ENCODE results near the gene MPC1.

Gene MPC1

DNA sequence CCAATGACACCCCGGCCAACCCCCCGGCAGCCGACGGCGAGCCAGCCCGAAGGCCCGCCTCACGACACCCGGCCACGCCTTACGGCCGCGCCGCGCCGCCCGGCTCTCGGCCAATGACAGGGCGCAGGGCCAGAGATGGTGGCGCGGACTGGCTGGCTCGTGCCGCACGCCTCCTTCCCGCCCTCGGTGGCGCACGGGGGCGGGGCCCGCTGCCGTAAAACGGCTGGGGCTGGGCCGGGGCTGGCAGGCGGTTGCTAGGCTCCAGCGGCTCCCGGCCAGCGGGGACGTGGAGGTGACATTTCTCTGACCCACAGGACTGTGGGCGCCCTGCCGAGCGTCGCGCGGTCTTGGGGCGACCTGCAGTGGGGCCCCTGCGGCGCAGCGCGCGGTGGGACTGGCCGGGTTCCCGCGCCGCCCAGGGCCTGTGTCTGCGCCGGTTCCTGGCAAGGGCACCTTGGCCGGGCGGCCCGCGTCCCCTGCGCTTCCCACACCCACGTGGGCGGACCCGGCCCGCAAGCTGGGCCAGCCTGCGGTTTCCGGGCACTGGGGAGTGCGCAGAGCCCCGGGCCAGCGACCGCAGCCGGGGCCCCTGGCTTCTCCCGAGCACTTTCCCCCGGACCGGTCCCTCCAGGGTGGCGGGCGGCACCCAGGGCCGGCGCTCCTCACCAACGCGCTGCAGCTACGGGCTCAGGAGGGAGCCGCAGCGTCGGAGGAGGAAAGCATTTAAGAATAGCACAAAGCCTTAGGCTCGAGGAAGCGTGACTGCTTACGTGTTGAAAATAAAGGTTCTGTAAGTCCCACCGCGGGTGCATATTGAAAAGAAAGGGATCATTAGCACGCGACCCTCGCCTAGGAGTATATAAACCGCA is at the start of gene MPC1:
TSS of gene MPC1 (minus strand) at position 8 of the 869 bp plus-strand sequence. CDS start 64 bp downstream, outside the sequence.
- peak; percentile 96 for DNase-seq

DNA sequence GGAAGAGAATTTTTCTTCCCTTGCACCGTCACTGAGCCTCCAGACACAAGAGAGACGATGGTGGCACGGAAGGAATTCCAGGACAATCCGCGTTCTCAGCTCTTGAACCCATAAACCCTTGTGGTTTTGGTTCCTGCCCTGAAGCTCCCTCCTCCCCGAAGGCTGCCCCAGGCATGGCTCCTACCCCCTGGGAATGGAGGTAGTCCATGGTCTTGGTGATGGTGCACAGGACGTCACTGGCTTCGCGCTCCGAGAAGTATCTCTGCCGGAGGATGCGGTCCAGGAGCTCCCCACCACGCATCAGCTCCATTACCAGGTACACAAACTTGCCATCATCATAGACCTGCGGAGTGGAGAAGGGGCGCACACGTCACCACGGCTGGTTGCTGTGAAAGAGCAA is 47.5 kb upstream of the MPC1 start:
- no peak for DNase-seq

GRCh38 chr6:166424431-166424830 is 41.7 kb upstream of the MPC1 start:
- DNase-seq: no peak

DNA sequence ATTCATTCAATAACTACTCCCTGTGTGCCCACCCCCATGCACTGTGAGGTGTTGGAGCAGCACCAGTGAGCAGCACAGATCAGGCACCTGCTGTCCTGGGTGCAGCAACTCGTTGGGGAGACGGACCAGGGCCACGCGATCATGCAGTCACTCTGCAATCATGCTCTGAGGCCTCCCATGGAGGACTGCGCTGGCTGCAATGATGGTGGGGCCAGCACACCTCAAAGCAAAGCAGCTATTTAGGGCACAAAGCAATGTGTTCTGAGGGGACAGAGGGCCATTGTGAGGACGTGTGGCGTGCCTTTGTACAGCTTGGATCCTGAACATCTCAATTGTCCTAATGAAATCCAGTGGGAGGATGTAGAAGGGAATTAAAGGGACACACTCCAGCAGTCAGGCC is 41.0 kb upstream of the MPC1 start:
- DNase-seq: no peak

DNA sequence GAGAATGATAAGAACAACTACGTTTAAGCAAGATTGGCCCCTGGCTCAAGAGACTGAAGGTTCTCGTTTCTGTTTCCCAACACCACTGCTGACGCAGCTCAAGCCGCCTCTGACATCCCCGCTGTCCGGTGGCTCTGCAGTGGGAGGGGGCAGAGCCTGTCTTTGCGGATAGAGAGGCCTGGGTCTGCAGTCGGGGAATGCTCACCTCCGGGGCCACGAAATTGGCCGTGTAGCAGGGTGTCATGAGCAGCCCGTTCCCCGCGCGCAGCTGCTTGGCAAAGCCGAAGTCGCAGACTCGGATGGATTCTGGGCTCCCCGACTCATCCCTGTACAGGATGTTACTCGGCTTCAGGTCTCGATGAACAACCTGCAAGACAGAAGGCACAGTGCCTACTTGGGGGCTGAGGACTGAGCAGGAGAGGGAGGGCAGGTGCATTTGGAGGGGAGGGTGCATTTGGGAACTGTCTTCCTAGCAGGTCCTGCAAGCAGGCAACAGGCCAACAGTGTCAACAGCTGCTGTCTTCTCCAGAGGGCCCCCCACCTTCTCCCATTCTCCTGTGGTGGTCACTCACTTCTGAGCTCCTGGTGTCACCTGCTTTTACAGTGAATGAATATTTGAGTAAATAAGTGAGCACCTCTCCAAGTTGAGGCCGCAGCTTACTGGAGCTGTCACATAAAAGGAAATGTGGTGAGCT is 40.5 kb upstream of the MPC1 start:
- no peak for DNase-seq

DNA sequence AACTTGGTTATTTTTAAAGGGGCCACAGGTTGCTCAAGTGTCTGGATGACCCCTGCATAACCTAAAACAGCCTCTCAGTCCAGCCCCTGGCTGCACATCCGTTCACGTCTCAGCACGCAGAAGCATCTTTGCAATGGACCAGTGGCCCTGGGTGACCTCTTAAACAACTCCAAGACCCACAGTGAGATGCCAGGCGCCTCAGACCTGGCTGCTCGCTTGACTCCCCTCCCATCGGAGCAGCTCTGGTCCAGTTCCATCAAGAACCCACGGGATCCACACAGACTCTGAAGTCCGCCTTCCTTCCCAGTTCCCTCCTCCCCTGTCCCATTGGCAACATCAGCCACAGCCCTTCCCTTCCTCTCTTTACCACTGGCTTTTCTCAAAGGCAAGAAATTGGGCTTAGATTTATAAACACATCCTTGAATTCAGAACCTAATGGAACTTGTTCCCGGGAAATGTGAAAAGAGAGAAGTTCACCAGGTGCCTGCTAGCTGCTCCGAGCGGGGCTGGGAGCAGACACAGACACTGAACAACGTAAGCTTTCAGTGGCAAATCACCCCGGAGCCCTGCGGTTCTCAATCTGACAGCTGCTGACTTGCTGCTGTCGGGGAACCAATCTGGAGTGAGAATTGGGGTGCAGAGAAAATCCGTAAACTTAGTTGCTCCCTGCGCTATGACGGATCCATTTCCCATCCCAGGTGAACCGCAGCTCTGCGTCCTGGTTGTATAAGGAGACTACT is 39.6 kb upstream of the MPC1 start:
- DNase-seq: no peak

- no peak for DNase-seq
Observed at GRCh38 chr6:166420351-166420750, 37.6 kb upstream of the MPC1 start.

- no peak for DNase-seq
Observed at GRCh38 chr6:166419717-166420116, 37.0 kb upstream of the MPC1 start.

GRCh38 chr6:166419286-166419685 is 36.5 kb upstream of the MPC1 start:
- DNase-seq: peak; percentile 36

DNA sequence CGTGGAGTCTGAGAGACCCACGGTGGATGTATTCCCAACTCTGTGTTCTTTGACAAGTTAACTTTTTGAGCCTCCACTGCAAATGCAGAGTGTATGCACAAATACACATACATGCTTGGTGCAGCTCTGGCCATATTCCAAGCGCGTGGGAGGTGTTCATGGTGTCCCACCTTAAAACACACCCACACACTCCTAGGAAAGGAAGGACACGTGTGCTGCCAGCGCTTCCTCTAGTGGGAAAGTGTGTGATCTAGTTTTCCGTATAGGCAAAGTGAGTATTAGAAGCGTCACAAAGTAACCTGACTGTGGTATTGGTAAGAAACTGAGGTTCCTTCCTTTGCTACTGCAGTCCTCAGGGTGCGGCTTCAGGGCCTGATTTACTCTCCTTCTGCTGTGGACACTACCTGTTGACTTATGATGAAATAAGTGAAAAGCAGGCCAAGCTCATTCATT is 36.0 kb upstream of the MPC1 start:
- no peak for DNase-seq

DNA sequence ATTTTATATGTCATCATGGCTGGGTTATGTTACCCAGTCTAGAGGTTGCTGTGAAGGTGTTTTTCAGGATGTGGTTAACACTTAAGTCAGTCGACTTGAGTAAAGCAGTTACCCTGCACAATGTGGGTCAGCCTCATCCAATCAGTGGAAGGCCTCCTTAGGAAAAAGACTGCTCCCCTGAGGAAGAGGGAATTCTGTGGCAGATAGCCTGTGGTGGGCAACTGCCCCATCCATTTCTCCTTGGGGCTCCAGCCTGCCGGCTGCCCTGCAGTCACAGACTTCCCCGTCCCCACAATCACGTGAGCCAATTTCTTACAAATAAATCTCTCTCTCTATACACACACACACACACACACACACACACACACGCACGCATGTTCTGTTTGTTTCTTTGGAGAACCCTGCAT is 34.5 kb upstream of the MPC1 start:
- DNase-seq: no peak

- no peak for DNase-seq
Observed at GRCh38 chr6:166415833-166416347, 33.1 kb upstream of the MPC1 start.

DNA sequence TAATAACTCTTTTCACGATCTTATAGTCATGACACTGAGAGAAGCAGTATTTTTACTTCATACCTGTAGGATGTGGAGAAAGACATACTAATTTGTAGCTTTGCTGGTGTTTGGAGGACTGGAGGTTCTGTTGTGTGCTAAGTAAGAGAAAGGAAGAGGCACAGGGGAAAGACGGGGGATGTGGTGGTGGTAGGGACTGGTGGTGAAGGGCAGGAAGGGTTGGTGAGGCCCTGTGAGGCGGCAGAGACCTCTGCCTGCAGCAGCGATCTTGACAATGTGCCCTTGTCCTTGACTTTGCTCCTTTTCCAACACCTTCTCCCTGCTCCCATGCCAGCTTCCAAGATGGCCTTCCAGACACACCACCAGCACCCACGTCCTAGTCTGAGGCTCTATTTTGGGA is 32.6 kb upstream of the MPC1 start:
- DNase-seq: no peak

- DNase-seq: no peak
Observed at GRCh38 chr6:166413491-166413951, 30.8 kb upstream of the MPC1 start.

DNA sequence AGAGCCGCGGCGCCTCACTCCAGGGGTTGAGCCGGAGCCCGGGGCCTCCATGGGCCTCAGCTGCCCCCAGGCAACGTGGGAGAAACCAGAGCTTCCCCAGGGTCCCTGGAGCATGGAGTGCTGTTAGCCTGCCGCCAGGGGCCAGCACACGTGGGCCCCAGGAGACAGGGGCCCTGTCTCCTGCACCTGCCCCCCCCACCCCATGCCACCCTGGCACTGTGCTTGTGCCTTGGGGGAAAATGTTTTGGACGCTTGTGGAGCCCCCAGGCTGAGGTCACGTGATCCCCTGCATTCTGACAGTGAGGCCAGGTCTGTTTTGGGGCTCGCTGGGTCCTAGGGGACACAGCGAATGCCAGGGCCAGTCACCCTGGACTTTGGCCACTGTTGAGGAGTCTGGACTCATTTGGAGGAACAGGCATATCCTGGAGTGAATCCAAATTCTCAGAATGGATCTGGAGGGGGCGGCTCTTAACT is 30.2 kb upstream of the MPC1 start:
- no peak for DNase-seq

GRCh38 chr6:166412156-166412910 is 29.6 kb upstream of the MPC1 start:
- no peak for DNase-seq

GRCh38 chr6:166411721-166412151 is 29.0 kb upstream of the MPC1 start:
- DNase-seq: no peak

- DNase-seq: no peak
Observed at GRCh38 chr6:166411271-166411670, 28.5 kb upstream of the MPC1 start.

GRCh38 chr6:166410426-166410935 is 27.7 kb upstream of the MPC1 start:
- DNase-seq: no peak

DNA sequence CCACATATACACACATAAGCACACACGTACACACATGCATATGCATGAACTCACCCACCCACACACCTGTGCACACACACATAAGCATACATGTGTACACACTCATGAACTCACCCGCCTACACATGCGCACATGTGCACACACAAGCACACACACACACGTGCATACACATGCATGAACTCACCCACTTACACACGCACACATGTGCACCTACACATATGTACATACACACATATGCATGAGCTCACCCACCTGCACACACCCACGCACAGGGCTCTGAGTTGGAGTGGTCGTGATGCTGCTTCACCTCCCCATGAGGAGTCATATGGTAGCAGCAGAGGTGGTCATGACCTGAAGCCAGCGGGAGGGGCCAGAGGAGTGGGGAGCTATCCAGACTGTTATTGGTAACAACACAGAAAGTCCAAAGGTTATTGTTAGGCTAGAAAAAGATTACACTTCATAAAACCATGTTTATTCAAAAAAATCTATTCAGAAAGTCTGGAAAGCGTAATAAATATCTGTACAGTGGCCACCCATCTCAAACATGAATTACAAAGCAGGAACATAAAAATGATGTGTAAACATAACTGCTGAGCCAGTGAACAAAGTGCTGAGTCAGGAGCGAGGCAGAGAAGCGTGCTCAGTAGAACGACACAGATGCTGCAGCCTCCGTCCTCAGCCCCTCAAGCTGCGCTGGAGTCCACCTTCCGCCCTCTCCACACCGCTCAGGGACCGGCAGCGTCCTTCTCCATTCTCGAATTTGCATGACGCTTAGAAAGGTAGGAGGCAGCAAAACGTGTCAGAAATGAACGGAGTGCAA is 26.4 kb upstream of the MPC1 start:
- DNase-seq: no peak

- no peak for DNase-seq
Observed at GRCh38 chr6:166406197-166406596, 23.5 kb upstream of the MPC1 start.
